ENCODE data around the gene ASB1.

DNA sequence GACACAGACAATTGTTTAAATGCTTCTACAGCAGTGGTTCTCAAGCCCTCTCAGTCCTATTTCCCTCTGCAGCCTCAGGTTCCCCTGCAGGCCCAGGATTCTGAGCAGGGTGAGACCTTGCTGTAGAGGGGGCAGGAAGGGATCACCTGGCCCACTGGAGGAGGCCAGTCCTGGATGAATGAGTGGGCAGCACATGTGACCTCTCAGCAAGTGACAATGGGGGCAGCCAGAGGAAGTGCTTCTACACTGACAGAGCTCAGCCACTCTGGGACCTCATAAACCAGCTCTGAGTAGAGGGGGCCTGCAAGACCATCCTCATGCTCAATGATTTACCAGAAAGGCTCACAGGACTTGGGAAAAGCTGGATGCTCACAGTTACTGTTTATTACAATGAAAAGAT, 63.2 kb downstream of the ASB1 start:
- TF ChIP-seq CTCF (IDR thresholded peaks at IDR 0.05) = no peak
- no peak for TF ChIP-seq POLR2AphosphoS5 (IDR thresholded peaks at IDR 0.05; ENCODE audit: insufficient read depth in 1 of 2, low read depth in 1 of 2)

All from vagina (tissue), 2 donors.